OCI-LY1 (cell line): Measurements from ENCODE around the gene EXOSC1.

ENCODE experiments used
- H2AFZ ChIP-seq: fragments of 200-600 bp; sonication (generic), shearing (Covaris generic); 2 replicates; pipeline ENCODE4 v1.6.0; 2014; ENCODE audit warnings: antibody characterized with exemption, mild to moderate bottlenecking, low read length
- H3F3A ChIP-seq: fragments of 200-600 bp; sonication (generic), shearing (Covaris generic); 2 replicates; pipeline ENCODE4 v1.6.0; 2014; ENCODE audit warnings: mild to moderate bottlenecking, antibody characterized with exemption, low read length, moderate library complexity; ENCODE audit not compliant: insufficient read depth
- H3K27ac ChIP-seq: fragments of 200-600 bp; sonication (generic); 2 replicates; pipeline ENCODE4 v1.5.1; 2014; ENCODE audit warnings: low read length, mixed run types, mild to moderate bottlenecking, low read depth; ENCODE audit not compliant: poor library complexity, severe bottlenecking
- H3K27me3 ChIP-seq: fragments of 200-600 bp; sonication (generic); 2 replicates; pipeline ENCODE4 v1.6.0; 2014; ENCODE audit warnings: antibody characterized with exemption, mild to moderate bottlenecking, low read length, moderate library complexity; ENCODE audit not compliant: insufficient read depth
- H3K36me3 ChIP-seq: fragments of 200-600 bp; sonication (generic); 2 replicates; pipeline ENCODE4 v1.6.1; 2014; ENCODE audit warnings: mild to moderate bottlenecking, antibody characterized with exemption, low read length, moderate library complexity, mixed read lengths; ENCODE audit not compliant: insufficient read depth
- H3K4me1 ChIP-seq: fragments of 200-600 bp; sonication (generic); 2 replicates; pipeline ENCODE4 v1.5.1; 2014; ENCODE audit warnings: mild to moderate bottlenecking, low read length, moderate library complexity; ENCODE audit not compliant: insufficient read depth, severe bottlenecking
- H3K4me2 ChIP-seq: fragments of 200-600 bp; sonication (generic), shearing (Covaris generic); 2 replicates; pipeline ENCODE4 v1.6.1; 2014; ENCODE audit warnings: low read length
- H3K4me3 ChIP-seq: fragments of 200-600 bp; sonication (generic); 2 replicates; pipeline ENCODE4 v1.5.1; 2014; ENCODE audit warnings: low read length, low read depth, mild to moderate bottlenecking, mixed read lengths; ENCODE audit not compliant: poor library complexity, severe bottlenecking
- H3K79me2 ChIP-seq: fragments of 200-600 bp; shearing (Covaris generic); 2 replicates; pipeline ENCODE4 v1.6.1; 2016; ENCODE audit warnings: mixed run types, low read length, mixed read lengths; ENCODE audit not compliant: insufficient read depth
- H3K9ac ChIP-seq: fragments of 200-600 bp; sonication (generic), shearing (Covaris generic); 2 replicates; pipeline ENCODE4 v1.6.1; 2014; ENCODE audit warnings: mild to moderate bottlenecking, low read length, mixed read lengths
- H3K9me2 ChIP-seq: fragments of 200-600 bp; sonication (generic), shearing (Covaris generic); 2 replicates; pipeline ENCODE4 v1.6.1; 2014; ENCODE audit warnings: low read depth, mild to moderate bottlenecking, low read length, mixed read lengths
- H3K9me3 ChIP-seq: fragments of 200-600 bp; shearing (Covaris generic); 2 replicates; pipeline ENCODE4 v1.6.1; 2014; ENCODE audit warnings: low read length, mixed read lengths
- H4K20me1 ChIP-seq: fragments of 200-600 bp; sonication (generic), shearing (Covaris generic); 2 replicates; pipeline ENCODE4 v1.6.0; 2016; ENCODE audit warnings: mild to moderate bottlenecking, low read length; ENCODE audit not compliant: insufficient read depth
- CTCF ChIP-seq: fragments of 200-600 bp; sonication (generic), shearing (Covaris generic); IDR thresholded peaks from 2 replicates; pipeline ENCODE4 v1.5.1; 2017; ENCODE audit warnings: mild to moderate bottlenecking, antibody characterized with exemption, low read length, moderate library complexity, mixed read lengths
- EZH2 ChIP-seq: fragments of 200-600 bp; sonication (generic), shearing (Covaris generic); IDR thresholded peaks from 2 replicates; pipeline ENCODE4 v1.8.0; 2017; ENCODE audit warnings: borderline replicate concordance, mixed run types, mild to moderate bottlenecking, antibody characterized with exemption, low read length, moderate library complexity, mixed read lengths

EXOSC1 gene

DNA sequence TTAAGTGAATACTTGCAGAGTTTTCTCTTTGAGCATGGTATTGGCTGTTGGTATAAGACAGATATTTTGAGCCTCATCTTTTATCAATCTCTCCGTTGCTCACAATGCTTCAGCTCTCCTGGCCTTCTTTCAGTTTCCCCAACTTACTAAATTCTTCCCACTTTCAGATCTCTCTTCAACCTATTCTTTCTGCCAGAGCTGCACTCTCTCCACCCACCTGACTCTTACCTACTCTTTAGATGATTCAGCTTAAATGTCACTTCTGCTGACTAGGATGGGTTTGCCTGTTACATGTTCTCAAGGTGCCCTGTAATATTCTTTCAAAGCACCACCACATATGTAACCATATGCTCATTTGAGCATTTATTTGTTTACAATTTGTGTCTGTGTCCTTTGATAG is 1.6 kb downstream of the EXOSC1 start:
- H3K79me2 ChIP-seq: peaks cover 17% of the 10 kb centered on the region
- H3K4me2 ChIP-seq: peak overlapping the region; percentile 94

GRCh38 chr10:97442277-97442676 is 3.5 kb downstream of the EXOSC1 start:
- H3K4me2 ChIP-seq: no peak overlapping the region
- peaks cover 6% of the 10 kb centered on the region; the same call in 1 of the 2 replicates for H3K36me3 ChIP-seq

More for the DNA sequence above, 1.6 kb downstream of the EXOSC1 start:
- Histone ChIP-seq H3K36me3 (peaks cover 6% of the 10 kb centered on the region; the same call in 1 of the 2 replicates), H3K27me3 (no peaks in the 10 kb centered on the region), H2AFZ (no peak overlapping the region), H3F3A (no peaks in the 10 kb centered on the region), H3K4me3 (no peak overlapping the region), H3K27ac (no peak overlapping the region), H3K9me2 (no peaks in the 10 kb centered on the region), H3K9ac (peak overlapping the region; percentile 84; the same call in 1 of the 2 replicates), H3K9me3 (no peaks in the 10 kb centered on the region), H3K4me1 (peaks cover 27% of the 10 kb centered on the region), H4K20me1 (no peaks in the 10 kb centered on the region)
- no peak for TF ChIP-seq CTCF

DNA sequence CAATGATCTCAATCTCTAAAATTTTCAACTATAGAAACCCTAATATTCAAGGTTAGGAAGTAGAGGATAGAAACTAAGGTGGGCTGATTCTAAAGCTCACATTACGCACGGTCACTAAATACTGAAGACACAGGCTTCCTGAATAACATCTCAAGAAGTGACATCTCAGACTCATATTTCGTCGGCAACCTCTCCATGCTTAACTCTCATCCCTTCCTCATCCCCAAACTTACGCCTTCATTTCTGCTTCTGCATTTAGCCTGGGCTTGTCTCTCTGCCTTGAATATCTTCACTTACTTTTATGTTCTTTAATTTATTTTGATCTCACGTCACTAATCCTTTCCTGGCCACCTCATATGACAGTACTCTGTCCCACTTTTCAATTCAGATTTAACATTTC is 10.6 kb downstream of the EXOSC1 start:
- H3K27ac ChIP-seq: no peak overlapping the region
- H3K4me2 ChIP-seq: no peak overlapping the region
- no peaks in the 10 kb centered on the region for H3K4me1 ChIP-seq
- H4K20me1 ChIP-seq: no peaks in the 10 kb centered on the region
- no peak for TF ChIP-seq EZH2
- no peak for TF ChIP-seq CTCF
- no peak overlapping the region for H2AFZ ChIP-seq
- H3K27me3 ChIP-seq: no peaks in the 10 kb centered on the region
- no peak overlapping the region for H3K9ac ChIP-seq
- no peaks in the 10 kb centered on the region for H3F3A ChIP-seq
- no peak overlapping the region for H3K4me3 ChIP-seq
- H3K36me3 ChIP-seq: peaks cover 51% of the 10 kb centered on the region
- no peaks in the 10 kb centered on the region for H3K79me2 ChIP-seq
- no peaks in the 10 kb centered on the region for H3K9me3 ChIP-seq
- no peaks in the 10 kb centered on the region for H3K9me2 ChIP-seq

More at GRCh38 chr10:97442277-97442676, 3.5 kb downstream of the EXOSC1 start:
- no peak for TF ChIP-seq EZH2
- TF ChIP-seq CTCF: no peak
- H3K27ac ChIP-seq: no peak overlapping the region
- peaks cover 17% of the 10 kb centered on the region for H3K4me1 ChIP-seq
- H3F3A ChIP-seq: no peaks in the 10 kb centered on the region
- H3K9ac ChIP-seq: no peak overlapping the region
- H2AFZ ChIP-seq: no peak overlapping the region
- H3K79me2 ChIP-seq: peaks cover 14% of the 10 kb centered on the region; the same call in 1 of the 2 replicates
- no peak overlapping the region for H3K4me3 ChIP-seq
- H3K27me3 ChIP-seq: no peaks in the 10 kb centered on the region
- no peaks in the 10 kb centered on the region for H3K9me3 ChIP-seq
- H3K9me2 ChIP-seq: no peaks in the 10 kb centered on the region
- no peaks in the 10 kb centered on the region for H4K20me1 ChIP-seq
